ENCODE results near the gene APOA1. TPM values are rescaled to one million over a fixed set of nuclear protein-coding genes. Genes with fewer than 3 reads are reported as not detected.
"Not testable (repeated sequence)": the region's sequence is repeated elsewhere in the genome, so short reads cannot be mapped to it uniquely, and the experiment has no call there.

Gene APOA1
- total RNA-seq, 4 donors from 2014 or later = 0.50 to 1.4 TPM; not detected in 2

GRCh38 chr11:116835791-116836631 is 1.4 kb downstream of the APOA1 start:
- Histone ChIP-seq H3K4me3 (peak overlapping the region; percentile 45 to 54 (median 51)), H3K36me3 (no peaks in the 10 kb centered on the region), H3K27ac (replicated peaks in 1 of 4) (peak overlapping the region; percentile 73 to 88 (median 86)), H3K4me1 (peaks cover 27 to 44% (median 32%) of the 10 kb centered on the region in 4 donors), H3K9me3 (no peaks in the 10 kb centered on the region), H3K27me3 (no peaks in the 10 kb centered on the region)
- intact Hi-C loops (cut with DNase I) = loop anchor here (2.0 kb wide), 1 partner anchor 43 kb away; no protein-coding TSS in a partner anchor
- TF ChIP-seq CTCF (IDR thresholded peaks at IDR 0.05) (peak; percentile 64 to 75 (median 73)), POLR2AphosphoS5 (IDR thresholded peaks at IDR 0.05) (peak; percentile 74 to 87), EP300 (IDR thresholded peaks at IDR 0.05) (no peak), POLR2A (IDR thresholded peaks at IDR 0.05; ENCODE audit: low read depth) (no peak)
- DNase-seq (ENCODE audit: extremely low spot score) = peak; percentile 95
- WGBS = 29% methylated on average over 23 of the region's 57 CpGs

GRCh38 chr11:116835042-116835772 is 2.2 kb downstream of the APOA1 start:
- H3K27me3 ChIP-seq = no peaks in the 10 kb centered on the region
- H3K4me1 ChIP-seq = peaks cover 27 to 36% (median 32%) of the 10 kb centered on the region in 4 donors
- intact Hi-C loops (cut with DNase I) = loop anchor here (2.0 kb wide), 1 partner anchor 42 kb away; no protein-coding TSS in a partner anchor
- no peaks in the 10 kb centered on the region for H3K36me3 ChIP-seq
- TF ChIP-seq EP300 (IDR thresholded peaks at IDR 0.05) = no peak
- no peak for TF ChIP-seq CTCF (IDR thresholded peaks at IDR 0.05)
- TF ChIP-seq POLR2AphosphoS5 (IDR thresholded peaks at IDR 0.05) = no peak
- no peak for TF ChIP-seq POLR2A (IDR thresholded peaks at IDR 0.05; ENCODE audit: low read depth)
- WGBS = 37% methylated on average over 15 of the region's 28 CpGs
- H3K27ac ChIP-seq (replicated peaks in 1 of 4) = peak overlapping the region; percentile 73 to 88 (median 86)
- peak overlapping the region; percentile 45 to 54 (median 51) for H3K4me3 ChIP-seq
- DNase-seq (ENCODE audit: extremely low spot score) = no peak
- no peaks in the 10 kb centered on the region for H3K9me3 ChIP-seq

DNA sequence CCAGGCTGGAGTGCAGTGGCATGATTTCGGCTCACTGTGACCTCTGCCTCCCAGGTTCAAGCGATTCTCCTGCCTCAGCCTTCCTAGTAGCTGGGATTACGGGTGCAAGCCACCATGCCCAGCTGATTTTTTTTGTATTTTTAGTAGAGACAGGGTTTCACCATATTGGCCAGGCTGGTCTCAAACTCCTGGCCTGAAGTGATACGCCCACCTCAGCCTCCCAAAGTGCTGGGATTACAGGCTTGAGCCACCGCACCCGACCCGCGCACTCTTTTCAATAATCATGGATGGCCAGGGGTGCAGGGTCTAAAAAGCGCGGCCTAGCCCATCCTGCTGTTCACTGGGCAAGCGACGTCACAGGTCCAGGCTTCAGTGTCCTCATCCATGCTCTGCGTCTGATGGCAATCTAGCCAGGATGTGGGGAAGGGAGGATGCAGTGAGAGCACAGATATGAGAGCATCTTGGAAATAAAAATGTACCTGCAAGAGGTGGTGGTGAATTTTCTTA is 2.8 kb downstream of the APOA1 start:
- not testable (repeated sequence) for DNase-seq (ENCODE audit: extremely low spot score)
- intact Hi-C loops (cut with DNase I) = loop anchor here (2.0 kb wide), 1 partner anchor 42 kb away; no protein-coding TSS in a partner anchor
- WGBS = 90% methylated on average over 10 of the region's 13 CpGs

GRCh38 chr11:116833816-116834534 is 3.4 kb downstream of the APOA1 start:
- H3K36me3 ChIP-seq = no peaks in the 10 kb centered on the region
- intact Hi-C loops (cut with DNase I) = loop anchor here (2.0 kb wide), 1 partner anchor 41 kb away; no protein-coding TSS in a partner anchor
- H3K4me1 ChIP-seq = peaks cover 27 to 34% (median 32%) of the 10 kb centered on the region in 4 donors
- H3K9me3 ChIP-seq = no peaks in the 10 kb centered on the region
- TF ChIP-seq POLR2AphosphoS5 (IDR thresholded peaks at IDR 0.05) (no peak), CTCF (IDR thresholded peaks at IDR 0.05) (no peak), EP300 (IDR thresholded peaks at IDR 0.05) (no peak)
- WGBS = 94% methylated on average over 13 of the region's 14 CpGs
- no peak for DNase-seq (ENCODE audit: extremely low spot score)
- H3K27me3 ChIP-seq = no peaks in the 10 kb centered on the region
- no peak overlapping the region for H3K4me3 ChIP-seq
- no peak overlapping the region for H3K27ac ChIP-seq (replicated peaks in 1 of 4)

More for the DNA sequence above, 2.8 kb downstream of the APOA1 start:
- Histone ChIP-seq H3K4me3 (peak overlapping the region in 2 of 4 donors; percentile 45 to 50), H3K27ac (replicated peaks in 1 of 4) (peak overlapping the region; percentile 73 to 88 (median 86)), H3K4me1 (peaks cover 27 to 34% (median 32%) of the 10 kb centered on the region in 4 donors)
- not testable (repeated sequence) for H3K27me3 ChIP-seq, H3K9me3 ChIP-seq, H3K36me3 ChIP-seq

Data from esophagus muscularis mucosa (tissue), 4 donors.